Neural progenitor cell (in vitro differentiated cells): Measurements from ENCODE around the gene TCF7L2. TPM values are rescaled to one million over a fixed set of nuclear protein-coding genes. Genes with fewer than 3 reads are reported as not detected.

Source experiments
- DNase-seq: peaks from one replicate; pipeline ENCODE4 v3.0.0-alpha.2; 2016; ENCODE audit warnings: low spot score
- H2AFZ ChIP-seq: fragments of 200-600 bp; sonication (generic); replicated peaks from 2 replicates; pipeline ENCODE4 v1.6.1; 2016; ENCODE audit warnings: antibody characterized with exemption
- H3F3A ChIP-seq: fragments of 200-600 bp; sonication (generic); 2 replicates; pipeline ENCODE4 v1.6.1; 2016; ENCODE audit warnings: antibody characterized with exemption, low read depth
- H3K27ac ChIP-seq: fragments of 200-600 bp; sonication (generic); 2 replicates; pipeline ENCODE4 v1.5.1; 2016; ENCODE audit warnings: mild to moderate bottlenecking
- H3K27me3 ChIP-seq: fragments of 200-600 bp; sonication (generic); 2 replicates; pipeline ENCODE4 v1.6.1; 2016; ENCODE audit warnings: mild to moderate bottlenecking, moderate library complexity
- H3K36me3 ChIP-seq: fragments of 200-600 bp; sonication (generic); 2 replicates; pipeline ENCODE4 v1.5.1; 2016
- H3K4me1 ChIP-seq: fragments of 200-600 bp; sonication (generic); 2 replicates; pipeline ENCODE4 v1.6.1; 2016; ENCODE audit warnings: mixed run types
- H3K4me2 ChIP-seq: fragments of 200-600 bp; sonication (generic); 2 replicates; pipeline ENCODE4 v1.6.1; 2016
- H3K4me3 ChIP-seq: fragments of 200-600 bp; sonication (generic); 2 replicates; pipeline ENCODE4 v1.5.1; 2016
- H3K79me2 ChIP-seq: fragments of 200-600 bp; sonication (generic); 2 replicates; pipeline ENCODE4 v1.6.1; 2016; ENCODE audit warnings: low read depth
- H3K9ac ChIP-seq: fragments of 200-600 bp; sonication (generic); 2 replicates; pipeline ENCODE4 v1.6.1; 2016
- H3K9me3 ChIP-seq: fragments of 200-600 bp; sonication (generic); 2 replicates; pipeline ENCODE4 v1.5.1; 2016; ENCODE audit warnings: low read depth
- H4K20me1 ChIP-seq: fragments of 200-600 bp; sonication (generic); 2 replicates; pipeline ENCODE4 v1.6.1; 2016; ENCODE audit warnings: low read depth
- H3K27ac Mint-ChIP-seq: 3 replicates; pipeline ENCODE4 v1.8.0; 2021; ENCODE audit warnings: mixed read lengths
- H3K27me3 Mint-ChIP-seq: 2 replicates; pipeline ENCODE4 v1.8.0; 2022; ENCODE audit warnings: low read depth, mild to moderate bottlenecking, inconsistent platforms, moderate library complexity, mixed read lengths; ENCODE audit not compliant: insufficient read depth
- H3K36me3 Mint-ChIP-seq: 3 replicates; pipeline ENCODE4 v1.8.0; 2021; ENCODE audit warnings: mixed read lengths
- H3K4me1 Mint-ChIP-seq: 3 replicates; pipeline ENCODE4 v1.8.0; 2021; ENCODE audit warnings: mixed read lengths
- H3K4me3 Mint-ChIP-seq: 3 replicates; pipeline ENCODE4 v1.8.0; 2021; ENCODE audit warnings: mild to moderate bottlenecking, moderate library complexity, mixed read lengths
- H3K9me3 Mint-ChIP-seq: 3 replicates; pipeline ENCODE4 v1.8.0; 2020; ENCODE audit warnings: mixed read lengths
- CTCF ChIP-seq: fragments of 200-600 bp; sonication (generic); IDR thresholded peaks from 2 replicates; pipeline ENCODE4 v1.5.1; 2017; ENCODE audit warnings: antibody characterized with exemption, mild to moderate bottlenecking
- EZH2 ChIP-seq: fragments of 200-600 bp; sonication (generic); IDR thresholded peaks from 2 replicates; pipeline ENCODE4 v1.6.1; 2017; ENCODE audit warnings: antibody characterized with exemption, mild to moderate bottlenecking, moderate library complexity
- EZH2phosphoT487 ChIP-seq: fragments of 200-600 bp; sonication (generic); IDR thresholded peaks from 2 replicates; pipeline ENCODE4 v1.6.1; 2017; ENCODE audit warnings: antibody characterized with exemption
- total RNA-seq: library from RNA; depleted of rRNA; stranded (reverse); fragments of >200 nt; gene quantifications from 2 replicates; pipeline ENCODE4 v1.2.3, GENCODE V29; 2015; ENCODE audit warnings: low replicate concordance

TCF7L2 gene
- total RNA-seq, 1 donor from 2014 or later, result 12.3 TPM

GRCh38 chr10:113095419-113096127 lies 145.5 kb downstream of the TCF7L2 start:
- Mint-ChIP-seq H3K4me3 (no peak overlapping the region), H3K4me1 (peaks cover 55% of the 10 kb centered on the region), H3K27ac (no peak overlapping the region), H3K9me3 (no peaks in the 10 kb centered on the region), H3K36me3 (peaks cover 22% of the 10 kb centered on the region), H3K27me3 (peaks cover 6% of the 10 kb centered on the region)
- H3F3A ChIP-seq, result peaks cover 12% of the 10 kb centered on the region
- H3K9ac ChIP-seq, result no peak overlapping the region
- peak overlapping the region; percentile 7 for H3K27ac ChIP-seq
- DNase-seq, result no peak
- no peaks in the 10 kb centered on the region for H3K9me3 ChIP-seq
- no peak overlapping the region for H3K4me2 ChIP-seq
- H2AFZ ChIP-seq, result no peak overlapping the region
- H3K4me1 ChIP-seq, result peaks cover 21% of the 10 kb centered on the region
- no peak overlapping the region for H3K4me3 ChIP-seq
- TF ChIP-seq EZH2phosphoT487 (no peak), EZH2 (no peak), CTCF (no peak)
- H3K79me2 ChIP-seq, result peaks cover 65% of the 10 kb centered on the region
- H3K36me3 ChIP-seq, result no peaks in the 10 kb centered on the region
- no peaks in the 10 kb centered on the region for H3K27me3 ChIP-seq
- H4K20me1 ChIP-seq, result peaks cover 42% of the 10 kb centered on the region

- Histone ChIP-seq H3K4me1 (peaks cover 21% of the 10 kb centered on the region), H3K4me2 (no peak overlapping the region), H3K36me3 (no peaks in the 10 kb centered on the region), H3K27me3 (no peaks in the 10 kb centered on the region), H4K20me1 (peaks cover 43% of the 10 kb centered on the region), H3F3A (peaks cover 12% of the 10 kb centered on the region), H3K79me2 (peaks cover 65% of the 10 kb centered on the region), H3K9me3 (no peaks in the 10 kb centered on the region), H2AFZ (no peak overlapping the region), H3K4me3 (no peak overlapping the region), H3K27ac (no peak overlapping the region), H3K9ac (no peak overlapping the region)
- Mint-ChIP-seq H3K27me3 (peaks cover 6% of the 10 kb centered on the region), H3K9me3 (no peaks in the 10 kb centered on the region), H3K36me3 (peaks cover 19% of the 10 kb centered on the region), H3K4me3 (no peak overlapping the region), H3K27ac (peak overlapping the region; percentile 61), H3K4me1 (peaks cover 55% of the 10 kb centered on the region)
- no peak for DNase-seq
- no peak for TF ChIP-seq CTCF
Measured at GRCh38 chr10:113096128-113096996, 146.3 kb downstream of the TCF7L2 start.

- no peak overlapping the region for H3K27ac Mint-ChIP-seq
- H3K36me3 Mint-ChIP-seq, result peaks cover 14% of the 10 kb centered on the region
- no peak overlapping the region for H2AFZ ChIP-seq
- H3F3A ChIP-seq, result peaks cover 12% of the 10 kb centered on the region
- no peak overlapping the region for H3K4me3 Mint-ChIP-seq
- H3K27me3 ChIP-seq, result no peaks in the 10 kb centered on the region
- no peak overlapping the region for H3K4me2 ChIP-seq
- H4K20me1 ChIP-seq, result peaks cover 43% of the 10 kb centered on the region
- peaks cover 21% of the 10 kb centered on the region for H3K4me1 ChIP-seq
- H3K9me3 ChIP-seq, result no peaks in the 10 kb centered on the region
- no peaks in the 10 kb centered on the region for H3K9me3 Mint-ChIP-seq
- H3K4me1 Mint-ChIP-seq, result peaks cover 52% of the 10 kb centered on the region
- peaks cover 62% of the 10 kb centered on the region for H3K79me2 ChIP-seq
- H3K9ac ChIP-seq, result no peak overlapping the region
- no peak overlapping the region for H3K4me3 ChIP-seq
- TF ChIP-seq CTCF (no peak), EZH2 (no peak), EZH2phosphoT487 (no peak)
- DNase-seq, result no peak
- H3K27ac ChIP-seq, result no peak overlapping the region
- H3K27me3 Mint-ChIP-seq, result peaks cover 3% of the 10 kb centered on the region
- H3K36me3 ChIP-seq, result no peaks in the 10 kb centered on the region
Measured at GRCh38 chr10:113097036-113097435, 147.0 kb downstream of the TCF7L2 start.
